Loucy (cell line): Measurements from ENCODE around the gene C1orf53.

ENCODE experiments used
- H2AFZ ChIP-seq: fragments of 200-600 bp; sonication (generic); 2 replicates; pipeline ENCODE4 v1.6.0; 2016; ENCODE audit warnings: antibody characterized with exemption, mild to moderate bottlenecking, low read length, moderate library complexity
- H3F3A ChIP-seq: fragments of 200-600 bp; 2 replicates; pipeline ENCODE4 v1.6.0; 2016; ENCODE audit warnings: antibody characterized with exemption, low read depth, mild to moderate bottlenecking
- H3K27me3 ChIP-seq: fragments of 200-600 bp; sonication (generic); 2 replicates; pipeline ENCODE4 v1.6.1; 2014; ENCODE audit warnings: low read length, mild to moderate bottlenecking; ENCODE audit not compliant: insufficient read depth, poor library complexity, severe bottlenecking
- H3K36me3 ChIP-seq: fragments of 200-600 bp; sonication (generic); 2 replicates; pipeline ENCODE4 v1.6.1; 2016; ENCODE audit warnings: low read length; ENCODE audit not compliant: insufficient read depth
- H3K4me1 ChIP-seq: fragments of 200-600 bp; sonication (generic); 2 replicates; pipeline ENCODE4 v1.5.1; 2014; ENCODE audit warnings: low read length, mild to moderate bottlenecking; ENCODE audit not compliant: insufficient read depth, poor library complexity, severe bottlenecking
- H3K4me2 ChIP-seq: fragments of 200-600 bp; sonication (generic); 2 replicates; pipeline ENCODE4 v1.6.0; 2014; ENCODE audit warnings: antibody characterized with exemption, low read length, low read depth, mild to moderate bottlenecking; ENCODE audit not compliant: poor library complexity, severe bottlenecking
- H3K4me3 ChIP-seq: fragments of 200-600 bp; sonication (generic); 2 replicates; pipeline ENCODE4 v1.5.1; 2014; ENCODE audit warnings: low read length, mild to moderate bottlenecking, mixed read lengths; ENCODE audit not compliant: poor library complexity, severe bottlenecking
- H3K79me2 ChIP-seq: fragments of 200-600 bp; sonication (generic); 2 replicates; pipeline ENCODE4 v1.6.1; 2014; ENCODE audit warnings: low read length; ENCODE audit not compliant: insufficient read depth
- H3K9ac ChIP-seq: fragments of 200-600 bp; sonication (generic); 2 replicates; pipeline ENCODE4 v1.6.0; 2014; ENCODE audit warnings: mild to moderate bottlenecking, low read depth, low read length, moderate library complexity; ENCODE audit not compliant: poor library complexity, severe bottlenecking
- H3K9me2 ChIP-seq: fragments of 200-600 bp; sonication (generic); replicated peaks from 2 replicates; pipeline ENCODE4 v1.6.1; 2016; ENCODE audit warnings: low read depth, low read length, mixed read lengths
- H3K9me3 ChIP-seq: fragments of 200-600 bp; sonication (generic); 2 replicates; pipeline ENCODE4 v1.6.1; 2014; ENCODE audit warnings: mild to moderate bottlenecking, antibody characterized with exemption, low read length, low read depth; ENCODE audit not compliant: insufficient read depth
- H4K20me1 ChIP-seq: fragments of 200-600 bp; sonication (generic); 2 replicates; pipeline ENCODE4 v1.6.0; 2014; ENCODE audit warnings: antibody characterized with exemption, low read length, mild to moderate bottlenecking; ENCODE audit not compliant: insufficient read depth, poor library complexity, severe bottlenecking
- EZH2phosphoT487 ChIP-seq: fragments of 200-600 bp; IDR thresholded peaks from 2 replicates; pipeline ENCODE4 v1.6.1; 2018; ENCODE audit warnings: antibody characterized with exemption, mild to moderate bottlenecking, moderate library complexity, borderline replicate concordance
- TF ChIP-seq, protein P1 (sequence below): fragments of 200-600 bp; sonication (generic); conservative IDR thresholded peaks from 2 replicates; pipeline ENCODE4 v1.5.1; 2014; ENCODE audit warnings: mild to moderate bottlenecking, antibody characterized with exemption, low read length

C1orf53 gene

DNA sequence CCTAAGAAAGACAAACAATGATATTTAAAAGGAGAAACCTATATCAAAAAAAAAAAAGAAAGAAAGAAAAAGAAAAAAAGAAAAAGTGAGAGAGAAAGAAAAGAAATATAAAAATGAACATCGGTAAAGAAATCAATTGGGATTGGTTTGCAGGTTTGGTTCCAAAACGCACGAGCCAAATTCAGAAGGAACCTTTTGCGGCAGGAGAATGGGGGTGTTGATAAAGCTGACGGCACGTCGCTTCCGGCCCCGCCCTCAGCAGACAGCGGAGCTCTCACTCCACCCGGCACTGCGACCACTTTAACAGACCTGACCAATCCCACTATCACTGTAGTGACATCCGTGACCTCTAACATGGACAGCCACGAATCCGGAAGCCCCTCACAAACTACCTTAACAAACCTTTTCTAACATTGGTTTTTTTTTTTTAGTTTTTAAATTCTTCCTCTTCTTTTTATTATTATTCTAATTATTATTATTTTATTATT is 26.5 kb downstream of the C1orf53 start:
- H3K79me2 ChIP-seq = no peaks in the 10 kb centered on the region
- peaks cover 3% of the 10 kb centered on the region for H3K4me1 ChIP-seq
- H3K36me3 ChIP-seq = no peaks in the 10 kb centered on the region
- H3K4me2 ChIP-seq = no peak overlapping the region
- H3K9me2 ChIP-seq = no peaks in the 10 kb centered on the region
- H3K9me3 ChIP-seq = no peaks in the 10 kb centered on the region
- H3F3A ChIP-seq = no peaks in the 10 kb centered on the region
- no peaks in the 10 kb centered on the region for H4K20me1 ChIP-seq
- no peaks in the 10 kb centered on the region for H3K27me3 ChIP-seq
- TF ChIP-seq EZH2phosphoT487 = no peak
- TF ChIP-seq, protein P1, sequence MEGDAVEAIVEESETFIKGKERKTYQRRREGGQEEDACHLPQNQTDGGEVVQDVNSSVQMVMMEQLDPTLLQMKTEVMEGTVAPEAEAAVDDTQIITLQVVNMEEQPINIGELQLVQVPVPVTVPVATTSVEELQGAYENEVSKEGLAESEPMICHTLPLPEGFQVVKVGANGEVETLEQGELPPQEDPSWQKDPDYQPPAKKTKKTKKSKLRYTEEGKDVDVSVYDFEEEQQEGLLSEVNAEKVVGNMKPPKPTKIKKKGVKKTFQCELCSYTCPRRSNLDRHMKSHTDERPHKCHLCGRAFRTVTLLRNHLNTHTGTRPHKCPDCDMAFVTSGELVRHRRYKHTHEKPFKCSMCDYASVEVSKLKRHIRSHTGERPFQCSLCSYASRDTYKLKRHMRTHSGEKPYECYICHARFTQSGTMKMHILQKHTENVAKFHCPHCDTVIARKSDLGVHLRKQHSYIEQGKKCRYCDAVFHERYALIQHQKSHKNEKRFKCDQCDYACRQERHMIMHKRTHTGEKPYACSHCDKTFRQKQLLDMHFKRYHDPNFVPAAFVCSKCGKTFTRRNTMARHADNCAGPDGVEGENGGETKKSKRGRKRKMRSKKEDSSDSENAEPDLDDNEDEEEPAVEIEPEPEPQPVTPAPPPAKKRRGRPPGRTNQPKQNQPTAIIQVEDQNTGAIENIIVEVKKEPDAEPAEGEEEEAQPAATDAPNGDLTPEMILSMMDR = no peak
- H3K4me3 ChIP-seq = no peak overlapping the region
- H2AFZ ChIP-seq = no peak overlapping the region
- H3K9ac ChIP-seq = no peak overlapping the region

DNA sequence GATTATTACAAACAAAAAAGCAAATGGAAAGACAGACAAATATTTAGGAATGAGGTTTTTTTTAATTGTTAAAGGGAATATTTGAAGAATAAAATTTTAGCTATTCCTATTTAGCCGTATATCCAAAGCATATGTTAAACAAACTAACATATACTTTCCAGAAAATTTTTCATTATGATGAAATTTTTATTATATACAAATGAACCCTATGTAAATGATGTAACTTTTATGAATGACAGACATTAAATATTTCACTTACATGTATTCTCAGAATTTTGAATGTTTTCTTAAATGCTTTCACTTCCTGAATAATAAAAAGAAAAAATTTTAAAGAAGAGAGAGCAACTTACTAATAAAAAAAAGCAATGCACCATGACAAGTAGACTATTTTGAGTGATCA is 30.6 kb downstream of the C1orf53 start:
- H3K9me2 ChIP-seq = no peaks in the 10 kb centered on the region
- H3K36me3 ChIP-seq = no peaks in the 10 kb centered on the region
- no peak overlapping the region for H3K4me2 ChIP-seq
- H3K79me2 ChIP-seq = no peaks in the 10 kb centered on the region
- no peaks in the 10 kb centered on the region for H3K9me3 ChIP-seq
- no peak overlapping the region for H3K4me3 ChIP-seq
- H3K4me1 ChIP-seq = peaks cover 5% of the 10 kb centered on the region
- H3K27me3 ChIP-seq = no peaks in the 10 kb centered on the region
- no peak overlapping the region for H2AFZ ChIP-seq
- no peak overlapping the region for H3K9ac ChIP-seq
- no peak for TF ChIP-seq EZH2phosphoT487
- TF ChIP-seq, protein P1 = no peak
- H4K20me1 ChIP-seq = no peaks in the 10 kb centered on the region
- H3F3A ChIP-seq = no peaks in the 10 kb centered on the region

DNA sequence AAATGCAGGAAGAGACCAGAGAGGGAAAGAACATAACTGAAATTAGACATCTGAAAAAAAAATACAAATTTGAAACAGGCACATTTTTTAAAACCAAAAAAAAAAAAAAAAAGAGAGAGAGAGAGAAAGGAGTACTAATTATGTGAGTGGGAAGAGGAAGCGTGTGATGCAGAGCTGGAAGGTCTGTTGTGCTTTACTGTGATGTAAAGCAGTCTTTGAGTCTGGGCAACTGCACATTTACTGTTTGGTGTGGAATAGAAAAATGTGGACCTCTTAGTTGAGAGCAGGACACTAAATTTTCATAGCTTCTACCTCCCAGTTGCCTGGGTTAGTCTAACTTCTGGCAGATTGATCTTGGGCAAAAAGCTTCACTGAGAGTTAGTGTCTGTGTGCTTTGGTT is 31.2 kb downstream of the C1orf53 start:
- H3K4me2 ChIP-seq = no peak overlapping the region
- peaks cover 5% of the 10 kb centered on the region for H3K4me1 ChIP-seq
- no peaks in the 10 kb centered on the region for H3K36me3 ChIP-seq
- no peaks in the 10 kb centered on the region for H3K9me3 ChIP-seq
- no peak overlapping the region for H3K4me3 ChIP-seq
- no peak for TF ChIP-seq EZH2phosphoT487
- TF ChIP-seq, protein P1 = no peak
- no peaks in the 10 kb centered on the region for H3K79me2 ChIP-seq
- H3K27me3 ChIP-seq = no peaks in the 10 kb centered on the region
- H3F3A ChIP-seq = no peaks in the 10 kb centered on the region
- no peaks in the 10 kb centered on the region for H4K20me1 ChIP-seq
- peak overlapping the region; percentile 36 for H2AFZ ChIP-seq
- H3K9ac ChIP-seq = no peak overlapping the region
- no peaks in the 10 kb centered on the region for H3K9me2 ChIP-seq
